Stimulated activated CD4-positive, alpha-beta T cell treated with anti-CD3 and anti-CD28 coated beads, Interleukin-1b, Interleukin-23, amount 100 ng/mL, for 24 hours (primary cell): Measurements from ENCODE around the gene MREG.

Source experiments
- DNase-seq, 4 experiments: peaks; one replicate each; pipeline ENCODE4 v3.0.0-alpha.2; 2020; ENCODE audit warnings: low read depth in 4 of 4, low spot score in 1 of 4

MREG gene, protein sequence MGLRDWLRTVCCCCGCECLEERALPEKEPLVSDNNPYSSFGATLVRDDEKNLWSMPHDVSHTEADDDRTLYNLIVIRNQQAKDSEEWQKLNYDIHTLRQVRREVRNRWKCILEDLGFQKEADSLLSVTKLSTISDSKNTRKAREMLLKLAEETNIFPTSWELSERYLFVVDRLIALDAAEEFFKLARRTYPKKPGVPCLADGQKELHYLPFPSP

GRCh38 chr2:216013080-216013909, at the start of gene MREG:
MREG (minus strand) TSS chr2:216013551; CDS start chr2:216013327, 224 bp downstream.
- peak; percentile 63 to 82 (median 78) for DNase-seq

DNA sequence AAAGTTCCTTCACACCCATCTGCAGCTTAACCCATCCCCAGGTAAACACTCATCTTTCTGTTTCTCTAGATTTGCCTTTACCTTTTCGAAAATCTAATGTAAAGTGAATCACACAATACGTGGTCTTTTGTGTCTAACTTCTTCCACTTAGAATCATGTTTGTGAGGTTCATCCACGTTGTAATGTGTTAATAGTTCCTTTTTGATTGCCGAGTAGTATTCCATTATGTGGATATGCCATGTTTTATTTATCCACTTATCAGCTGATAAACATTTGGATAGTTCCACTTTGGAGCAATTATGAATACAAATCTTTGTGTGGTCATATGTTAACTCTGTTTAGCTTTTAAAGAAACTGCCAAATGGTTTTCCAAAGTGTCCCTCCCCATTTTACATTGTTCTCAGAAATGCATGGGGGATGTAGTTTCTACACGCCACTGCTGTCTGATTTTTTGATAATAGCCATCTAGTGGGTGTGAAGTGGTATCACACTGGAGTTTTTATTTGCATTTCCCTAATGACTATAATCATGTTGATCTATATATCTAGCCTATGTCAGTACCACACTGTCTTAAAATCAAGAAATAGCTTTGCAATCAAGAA, 46.0 kb upstream of the MREG start:
- DNase-seq = no peak

- DNase-seq = peak in 3 of 4 experiments; percentile 20 to 30 (median 24)
Measured at GRCh38 chr2:216057688-216058193, 44.4 kb upstream of the MREG start.

DNA sequence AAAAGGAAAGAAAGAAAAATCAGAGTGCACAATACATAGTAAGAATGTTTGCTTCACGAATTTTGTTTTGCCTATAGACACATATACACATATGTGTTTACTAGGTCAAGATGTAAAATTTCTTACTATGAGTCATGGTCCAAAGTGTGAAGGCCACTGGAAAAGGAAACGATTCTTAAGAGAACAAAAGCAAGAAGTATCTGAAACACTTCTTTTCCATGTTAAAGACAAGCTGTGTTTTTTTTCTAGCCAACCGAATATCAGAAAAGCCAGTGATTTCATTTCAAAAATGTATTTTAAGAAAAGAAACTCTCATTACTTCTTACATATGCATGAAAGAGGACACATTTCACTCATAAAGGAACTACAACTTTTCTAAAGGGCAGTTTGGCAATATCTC, 43.4 kb upstream of the MREG start:
- no peak for DNase-seq

GRCh38 chr2:216055680-216056079, 42.3 kb upstream of the MREG start:
- DNase-seq = no peak

GRCh38 chr2:216052420-216052819, 39.1 kb upstream of the MREG start:
- no peak for DNase-seq

GRCh38 chr2:216051350-216051749, 38.0 kb upstream of the MREG start:
- no peak for DNase-seq

DNA sequence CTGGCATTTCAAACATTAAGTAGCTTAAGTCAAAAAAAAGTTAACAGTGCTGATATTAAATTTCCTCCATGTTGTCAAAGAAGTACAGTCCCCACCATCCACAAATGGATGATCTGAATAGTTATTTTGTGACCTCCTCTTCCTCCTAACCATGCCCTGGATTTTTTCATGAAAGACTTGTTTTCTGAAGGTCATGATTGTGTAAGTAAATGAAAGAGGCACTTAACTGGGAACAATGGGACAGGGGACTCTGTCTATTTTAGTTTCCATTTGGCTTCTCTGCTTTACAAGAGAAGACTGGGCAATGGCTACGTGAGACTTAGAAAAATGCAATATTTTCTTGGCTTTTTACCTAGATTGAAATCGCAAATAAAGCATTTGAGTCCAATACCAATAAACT, 36.1 kb upstream of the MREG start:
- no peak for DNase-seq

DNA sequence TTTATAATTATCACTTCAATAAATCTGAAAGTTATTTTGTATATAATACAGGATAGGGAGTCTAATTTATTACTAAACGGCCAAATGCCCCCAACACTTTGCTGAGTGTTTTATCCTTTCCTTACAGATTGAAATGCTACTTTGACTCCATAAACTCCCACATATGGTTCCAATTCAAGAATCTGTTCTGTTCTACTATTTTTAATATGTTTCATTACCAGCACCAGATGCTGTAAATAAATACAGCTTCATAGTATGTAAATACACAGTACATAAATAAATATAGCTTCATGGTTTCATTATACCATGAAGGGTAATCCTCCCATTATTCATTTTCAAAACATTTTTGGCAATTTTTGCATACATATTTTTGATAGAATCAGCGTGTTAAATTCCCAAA, 34.0 kb upstream of the MREG start:
- DNase-seq = no peak

DNA sequence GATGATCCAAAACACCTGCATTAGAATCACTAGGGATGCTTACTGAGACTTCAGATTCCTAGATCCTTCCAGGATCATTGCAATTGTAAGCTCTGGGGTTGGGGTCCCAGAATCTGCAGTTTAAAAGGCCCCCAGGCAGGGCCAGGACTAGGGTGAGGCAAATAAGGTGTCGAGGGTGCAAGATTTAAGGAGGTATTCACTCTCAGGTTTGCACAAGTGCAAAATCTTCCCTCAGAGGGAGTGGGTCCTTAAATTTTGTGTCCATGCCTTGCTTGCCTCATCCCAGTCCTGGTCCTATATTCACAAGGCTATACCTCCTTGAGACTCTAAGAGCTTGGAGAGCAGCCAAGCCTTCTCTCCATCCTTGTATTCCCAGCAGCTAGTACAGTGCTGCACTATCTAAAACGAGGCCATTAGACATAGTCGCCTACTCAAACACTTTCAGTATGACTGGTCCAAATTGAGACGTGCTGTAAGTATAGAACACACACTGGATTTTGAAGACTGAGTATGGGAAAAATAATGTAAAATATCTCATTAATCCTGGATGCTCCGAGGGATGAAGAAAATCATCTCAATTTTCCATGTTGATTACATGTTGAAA, 31.6 kb upstream of the MREG start:
- no peak for DNase-seq

GRCh38 chr2:216043949-216044348, 30.6 kb upstream of the MREG start:
- DNase-seq = no peak

DNA sequence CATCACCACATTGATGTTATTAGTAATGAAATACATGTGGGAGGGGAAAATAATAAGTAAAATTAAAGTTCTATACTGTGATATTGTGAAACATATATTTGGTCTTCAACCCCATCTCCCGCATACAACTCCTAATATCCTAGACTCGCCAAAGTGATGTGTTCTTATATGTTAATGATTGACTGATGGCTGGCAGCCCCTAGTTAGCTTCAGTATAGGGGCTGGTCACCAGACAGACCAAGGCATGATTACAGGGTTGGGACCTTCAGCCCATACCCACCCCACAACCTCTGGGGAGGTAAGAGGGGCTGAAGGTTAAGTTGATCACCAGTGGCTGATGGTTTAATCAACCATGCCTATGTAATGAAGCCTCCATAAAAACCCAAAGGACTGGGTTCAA, 28.1 kb upstream of the MREG start:
- no peak for DNase-seq

GRCh38 chr2:216039918-216040317, 26.6 kb upstream of the MREG start:
- no peak for DNase-seq

DNA sequence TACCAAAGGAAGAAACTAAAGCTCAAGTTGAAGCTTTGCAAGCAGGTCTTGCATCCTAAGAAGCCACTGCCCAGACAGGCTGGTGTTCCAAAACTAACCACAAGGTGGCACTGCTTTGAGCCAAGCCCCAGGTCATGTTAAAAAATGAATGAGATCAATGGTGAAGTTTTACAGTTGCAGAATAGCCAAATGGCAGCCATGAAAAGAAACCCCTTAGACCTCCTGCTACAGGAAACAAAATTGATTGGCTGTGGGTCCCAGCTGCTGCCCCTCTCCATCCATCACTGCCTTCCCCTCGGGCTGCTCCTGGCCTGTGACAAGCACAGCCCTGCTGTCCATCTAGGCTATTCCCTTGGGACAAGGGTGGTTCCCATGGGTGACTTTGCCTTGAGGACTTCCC, 20.7 kb upstream of the MREG start:
- peak; percentile 70 to 80 (median 72) for DNase-seq

DNA sequence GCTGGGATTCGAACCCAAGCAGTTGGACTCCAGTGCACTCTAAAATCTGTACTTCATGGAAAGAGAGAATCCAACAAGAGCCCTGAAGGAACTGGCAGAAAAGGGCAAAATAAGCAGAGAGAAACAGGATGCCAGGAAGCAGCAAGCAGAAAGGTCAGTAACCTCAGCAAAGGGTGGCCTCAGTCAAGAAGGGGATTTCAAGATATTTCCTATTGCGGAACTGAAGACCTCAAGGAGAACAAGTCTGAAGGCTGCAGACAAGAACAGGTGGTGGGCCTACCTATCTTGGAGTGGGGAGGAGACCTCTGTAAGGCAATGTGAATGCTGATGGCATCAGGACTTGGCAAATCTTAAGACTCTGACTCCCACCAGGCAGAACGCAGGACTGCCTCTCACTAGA, 20.1 kb upstream of the MREG start:
- no peak for DNase-seq

GRCh38 chr2:216031960-216032689, 18.8 kb upstream of the MREG start:
- no peak for DNase-seq

- DNase-seq = no peak
Measured at GRCh38 chr2:216030216-216030615, 16.9 kb upstream of the MREG start.

DNA sequence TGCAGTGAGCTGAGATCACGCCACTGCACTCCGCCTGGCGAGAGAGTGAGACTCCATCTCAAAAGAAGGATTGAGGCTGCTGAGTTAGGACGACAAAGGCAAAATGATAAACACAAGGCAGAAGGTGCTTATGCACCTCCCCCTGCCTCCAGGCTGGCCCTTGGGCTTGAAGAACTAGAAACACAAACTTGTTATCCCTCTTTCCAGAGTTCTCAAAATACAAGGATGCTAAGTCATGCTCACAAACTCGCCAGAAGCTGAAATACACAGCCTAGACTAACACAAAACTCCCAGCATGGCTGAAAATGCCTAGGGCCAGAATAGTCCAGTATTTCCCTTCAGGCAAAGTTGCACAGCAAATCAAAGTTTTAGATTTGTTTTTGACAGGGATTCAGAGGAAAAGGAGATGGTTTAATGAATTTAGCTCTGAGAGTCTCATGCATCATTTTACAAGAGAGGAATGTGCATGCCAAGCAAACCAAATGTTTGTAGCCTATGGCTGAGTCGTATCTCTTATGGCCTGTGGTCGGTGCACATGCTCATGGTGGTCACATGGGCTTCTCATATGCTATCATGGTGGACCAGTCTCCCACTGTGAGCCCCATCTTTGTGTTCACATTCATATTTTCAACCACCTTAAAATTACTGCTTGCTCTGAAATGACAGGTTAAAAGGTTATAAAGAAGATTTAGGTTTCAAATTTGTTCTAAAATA, 16.2 kb upstream of the MREG start:
- DNase-seq = no peak

DNA sequence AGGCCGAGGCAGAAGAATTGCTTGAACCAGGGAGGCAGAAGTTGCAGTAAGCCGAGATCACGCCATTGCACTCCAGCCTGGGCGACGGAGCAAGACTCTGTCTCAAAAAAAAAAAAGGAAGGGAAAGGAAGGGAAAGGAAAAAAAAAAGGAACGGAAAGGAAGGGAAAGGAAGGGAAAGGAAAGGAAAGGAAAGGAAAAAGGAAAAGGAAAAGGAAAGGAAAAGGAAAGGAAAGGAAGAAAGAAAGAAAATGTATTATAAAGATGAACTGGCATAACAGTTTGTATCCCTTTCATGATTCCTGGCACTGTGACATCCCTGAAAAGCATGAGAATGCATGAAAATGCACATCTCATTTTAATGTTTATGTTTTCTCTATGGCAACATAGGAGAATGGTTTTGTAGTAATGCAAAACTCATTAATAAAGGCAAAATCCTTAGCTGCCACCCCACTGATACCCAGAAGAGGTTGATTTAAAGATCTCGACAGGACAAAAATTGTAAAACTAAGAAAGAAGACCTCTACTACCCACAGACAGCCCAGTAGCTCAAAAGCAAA, 11.5 kb upstream of the MREG start:
- DNase-seq = no peak

DNA sequence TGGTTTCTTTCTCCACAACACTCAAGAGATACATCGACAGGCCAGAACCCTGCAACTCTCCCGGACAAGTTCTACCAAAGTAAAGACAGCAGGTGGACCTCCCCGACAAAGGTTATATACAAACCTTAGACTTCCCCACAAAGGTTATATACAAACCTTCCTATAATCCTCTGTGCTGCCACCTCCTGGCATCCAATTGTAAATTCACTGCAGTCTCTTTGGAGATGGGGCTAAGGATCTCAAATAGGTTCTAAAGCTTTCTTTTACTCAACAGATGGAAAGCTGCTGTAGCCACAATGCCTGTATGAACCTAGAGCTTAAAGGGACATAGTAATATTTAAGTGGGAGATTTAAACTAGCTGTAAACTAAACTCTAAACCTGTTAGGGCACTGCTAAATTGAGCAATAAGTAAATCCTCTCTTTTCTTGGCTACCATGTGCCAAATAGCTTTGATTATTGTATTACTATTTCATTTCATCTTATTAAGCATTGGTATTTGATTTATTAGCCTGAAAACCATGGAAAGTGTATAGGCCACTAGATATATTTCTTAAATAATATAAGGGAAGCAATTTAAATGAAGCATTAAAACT, 9.8 kb upstream of the MREG start:
- DNase-seq = peak in 1 of 4 experiments; percentile 20
